Activated CD4-positive, alpha-beta T cell treated with anti-CD3 and anti-CD28 coated beads, Interleukin-10, Interleukin-2, amounts not matched to agents 100 ng/mL and 50 ng/mL, durations not matched to agents 16 hours and 8 hours (primary cell): ENCODE measurements around the gene RERE.
"Not testable (repeated sequence)": the region's sequence is repeated elsewhere in the genome, so short reads cannot be mapped to it uniquely, and the experiment has no call there.

Experiments
- DNase-seq: peaks from one replicate; pipeline ENCODE4 v3.0.0-alpha.2; 2020

Gene RERE

DNA sequence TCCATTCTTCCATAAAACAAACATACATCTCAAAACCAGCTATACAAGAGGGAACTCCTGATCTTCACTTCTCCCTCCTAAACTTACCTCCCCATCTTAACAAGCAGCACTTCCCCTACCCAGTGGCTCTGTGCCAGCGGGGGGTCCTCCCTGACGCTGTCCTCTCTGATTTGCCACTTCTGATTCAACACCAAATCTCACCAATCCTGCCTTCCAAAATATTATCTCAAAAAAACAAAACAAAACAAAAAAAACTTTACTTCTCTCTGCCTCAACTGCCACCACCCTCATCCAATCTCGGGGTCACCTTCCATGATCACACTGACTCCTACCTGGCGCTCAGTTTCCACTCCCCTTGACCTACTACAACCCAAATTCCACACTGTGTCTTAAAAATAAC, 426.7 kb downstream of the RERE start:
- no peak for DNase-seq

GRCh38 chr1:8389958-8390535, 427.4 kb downstream of the RERE start:
- DNase-seq: peak; percentile 70

DNA sequence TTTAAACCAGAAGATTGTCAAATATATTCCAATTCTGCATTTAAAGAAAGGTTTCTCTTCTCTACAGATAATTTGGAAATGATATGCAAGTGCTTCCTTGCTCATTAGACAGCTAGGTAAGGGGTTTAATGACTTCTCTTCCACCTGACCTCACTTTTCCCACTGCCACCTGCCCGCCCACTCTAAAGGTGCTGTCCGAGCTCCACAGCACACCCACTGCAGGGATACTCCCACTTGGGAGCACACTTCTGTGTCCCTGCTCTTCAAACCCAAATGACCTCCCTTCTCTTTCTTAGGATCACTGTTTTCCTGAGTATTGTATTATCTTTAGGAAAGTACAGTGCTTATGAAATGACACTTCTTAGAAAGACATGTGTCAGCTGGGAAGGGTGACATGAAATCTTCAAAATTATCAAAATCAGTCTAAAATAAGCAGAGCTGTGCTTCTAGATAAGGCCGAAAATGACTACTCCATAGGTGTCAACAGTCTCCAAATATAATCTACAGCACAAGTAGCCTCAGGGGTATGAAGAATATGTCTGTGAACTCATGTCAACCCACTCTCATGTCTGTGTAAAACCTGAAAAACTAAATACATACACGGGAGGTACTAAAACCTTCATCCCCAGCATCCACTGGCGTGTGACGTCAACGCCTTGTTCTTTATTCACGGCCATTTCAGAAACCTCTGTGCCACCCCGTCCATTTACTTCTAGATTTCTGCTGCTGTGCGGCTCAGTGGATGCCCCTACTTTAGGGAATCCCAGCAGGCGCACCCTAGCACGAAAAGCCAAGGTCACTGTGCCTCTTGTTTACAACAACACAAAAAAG, 428.5 kb downstream of the RERE start:
- no peak for DNase-seq

GRCh38 chr1:8386247-8386646, 431.2 kb downstream of the RERE start:
- no peak for DNase-seq

DNA sequence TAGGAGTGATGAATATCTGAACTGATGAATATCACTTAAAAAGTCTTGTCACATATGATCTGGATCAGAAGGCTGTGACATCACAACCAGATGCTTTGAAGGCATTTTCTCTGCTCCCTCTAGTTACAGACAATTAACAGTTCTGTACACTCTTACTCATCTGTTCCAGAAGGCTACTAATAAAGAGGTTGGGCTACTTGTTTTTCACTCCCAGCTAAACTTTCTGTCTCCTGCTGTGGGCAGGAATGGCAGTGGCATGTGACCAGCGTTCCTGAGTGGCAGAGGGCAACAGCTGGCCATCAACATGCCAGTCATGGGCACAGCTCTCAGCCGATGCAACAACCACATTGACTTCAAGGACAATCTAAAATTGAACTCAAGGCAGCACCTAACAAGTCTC, 432.9 kb downstream of the RERE start:
- DNase-seq: no peak

DNA sequence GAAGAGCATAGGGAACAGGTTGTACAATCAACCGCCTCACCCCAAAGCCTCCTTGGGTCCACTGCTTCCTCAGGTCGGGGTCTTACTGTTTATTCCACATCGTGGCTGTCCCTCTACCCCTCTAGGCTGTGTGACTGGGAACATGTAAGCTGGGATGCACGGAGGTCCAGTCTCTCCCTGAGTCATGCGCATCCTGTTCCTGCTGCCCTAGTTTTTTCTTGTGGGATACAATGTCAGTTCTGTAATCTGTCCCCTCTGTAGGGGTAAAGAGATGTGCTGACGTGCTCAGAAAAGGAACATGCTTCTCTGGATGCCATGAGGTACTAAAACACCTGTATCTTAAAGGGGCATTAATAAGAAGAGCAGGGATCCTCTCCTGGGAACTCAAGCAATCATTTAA, 433.4 kb downstream of the RERE start:
- no peak for DNase-seq

DNA sequence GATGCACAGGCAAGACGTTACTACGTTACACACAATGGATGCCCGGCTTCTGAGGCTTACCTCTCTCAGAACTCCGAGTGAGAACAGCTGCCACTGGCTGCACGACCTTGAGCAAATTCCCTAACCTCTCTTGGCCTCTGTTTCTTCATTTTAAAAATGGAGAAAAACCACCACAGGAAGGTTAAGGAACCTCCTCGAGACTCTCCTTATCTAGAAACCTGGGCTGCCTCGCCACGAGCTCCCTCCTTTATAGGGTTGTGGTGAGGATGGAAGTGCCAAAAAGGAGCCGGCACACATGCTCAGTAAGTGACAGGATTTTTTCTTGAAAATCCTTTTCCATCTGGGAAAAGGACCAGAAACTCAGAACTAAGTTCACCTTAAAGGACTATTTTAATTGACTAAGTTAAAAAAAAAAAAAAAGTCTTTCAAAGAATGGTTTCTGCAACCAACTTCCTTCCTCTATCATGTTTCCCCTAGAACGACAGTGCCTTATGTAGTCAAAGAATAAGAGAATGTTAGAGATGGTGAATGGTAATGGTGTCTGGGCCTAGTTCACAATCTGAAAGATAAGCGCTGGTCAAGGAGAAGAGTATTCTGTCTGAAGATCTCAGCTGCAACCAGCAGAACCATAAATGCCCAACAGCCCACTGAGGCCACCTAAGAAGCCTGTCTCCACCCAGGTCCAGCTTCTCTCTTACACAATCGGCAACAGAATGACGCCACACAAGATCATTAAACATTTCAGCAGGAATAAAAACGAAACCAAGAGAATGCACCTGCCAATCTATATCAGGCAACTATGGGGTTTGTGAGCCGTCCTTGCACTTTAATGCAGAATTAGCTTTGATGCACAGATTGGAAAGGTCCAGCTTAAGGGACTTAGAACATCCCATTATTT, 434.6 kb downstream of the RERE start:
- DNase-seq: no peak

- DNase-seq: no peak
Measured at GRCh38 chr1:8382051-8382505, 435.4 kb downstream of the RERE start.

- no peak for DNase-seq
Measured at GRCh38 chr1:8381618-8382017, 435.8 kb downstream of the RERE start.

- not testable (repeated sequence) for DNase-seq
Measured at GRCh38 chr1:8380310-8380709, 437.1 kb downstream of the RERE start.

DNA sequence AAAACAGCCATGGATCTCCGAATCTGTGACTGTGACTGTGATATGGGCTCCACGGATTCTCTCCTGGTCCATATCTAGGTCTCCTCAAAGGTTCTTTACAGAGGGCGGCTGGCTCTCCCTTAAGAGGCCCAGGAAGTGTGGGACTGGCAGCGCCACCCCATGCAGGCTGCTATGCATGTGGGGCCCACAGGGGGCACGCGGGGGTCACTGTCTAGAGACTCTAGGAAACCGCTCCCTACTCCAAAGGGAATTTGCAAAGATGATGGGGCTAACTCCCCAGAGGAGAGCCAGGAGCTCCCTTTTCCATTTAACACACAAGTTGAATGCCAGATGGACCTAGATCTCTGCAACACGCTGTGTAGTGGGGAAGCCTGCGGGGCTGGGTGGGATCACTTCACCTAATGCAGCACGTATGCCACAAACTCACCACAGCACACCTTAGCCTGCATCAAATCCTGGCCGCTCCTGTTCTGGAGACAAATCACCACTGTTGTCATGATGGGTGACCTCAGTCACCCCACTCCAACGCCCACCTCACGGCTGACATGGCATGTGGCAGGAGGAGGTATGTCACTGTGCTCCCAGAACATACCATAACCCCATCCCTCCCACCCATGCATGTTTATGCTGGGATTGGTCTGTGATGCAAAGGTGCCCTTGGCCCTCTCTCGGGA, 437.8 kb downstream of the RERE start:
- no peak for DNase-seq

- no peak for DNase-seq
Measured at GRCh38 chr1:8378981-8379470, 438.4 kb downstream of the RERE start.

DNA sequence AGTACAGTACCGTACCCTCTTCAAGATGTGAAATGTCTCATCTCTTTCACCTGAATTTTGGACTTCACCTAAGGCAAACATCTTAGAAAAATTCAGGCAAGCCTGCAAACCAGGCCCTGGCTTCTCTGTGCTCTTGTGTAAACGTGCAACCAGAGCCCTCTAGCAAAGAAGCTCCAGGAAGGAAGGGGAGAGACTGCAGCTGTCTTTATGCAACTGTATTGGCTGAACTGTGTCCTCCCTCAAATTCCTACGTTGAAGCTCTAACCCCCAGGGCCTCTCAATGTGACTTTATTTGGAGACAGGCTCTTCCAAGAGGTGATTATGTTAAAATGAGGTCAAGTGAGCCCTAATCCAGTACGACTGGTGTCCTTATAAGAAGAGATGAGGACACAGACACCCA, 439.3 kb downstream of the RERE start:
- no peak for DNase-seq

DNA sequence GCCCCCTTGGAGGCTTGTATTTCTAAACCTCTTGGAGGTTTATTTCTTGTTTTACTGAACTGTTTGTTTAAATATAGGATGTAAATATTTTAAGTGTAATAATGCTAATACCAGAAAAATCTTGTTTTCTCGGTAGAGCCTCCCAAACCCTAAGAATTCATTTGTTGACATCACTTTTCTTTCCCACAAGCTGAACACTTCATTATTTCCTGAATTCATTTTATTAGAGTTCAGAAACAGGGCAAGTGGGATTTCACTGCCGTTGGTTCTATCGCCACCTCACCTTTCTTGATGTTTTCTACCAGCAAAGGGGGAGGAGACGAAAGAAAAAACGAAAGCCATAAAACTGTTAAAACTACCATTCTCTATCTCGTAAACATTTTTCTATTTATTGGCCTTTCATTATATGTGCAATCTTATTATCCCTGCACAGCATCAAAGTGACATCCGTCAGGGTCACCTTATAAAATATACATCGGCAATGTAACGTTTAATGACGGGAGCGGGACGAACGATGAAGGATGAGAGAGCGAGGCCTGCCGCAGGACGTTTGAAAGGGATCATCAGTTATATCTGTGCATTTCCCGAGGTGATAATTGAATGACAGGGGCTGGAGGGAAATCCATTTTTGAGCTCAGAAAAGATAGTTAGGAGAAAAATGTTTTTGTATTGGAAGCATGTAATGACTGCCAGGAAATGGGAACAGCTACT, 440.0 kb downstream of the RERE start:
- no peak for DNase-seq

DNA sequence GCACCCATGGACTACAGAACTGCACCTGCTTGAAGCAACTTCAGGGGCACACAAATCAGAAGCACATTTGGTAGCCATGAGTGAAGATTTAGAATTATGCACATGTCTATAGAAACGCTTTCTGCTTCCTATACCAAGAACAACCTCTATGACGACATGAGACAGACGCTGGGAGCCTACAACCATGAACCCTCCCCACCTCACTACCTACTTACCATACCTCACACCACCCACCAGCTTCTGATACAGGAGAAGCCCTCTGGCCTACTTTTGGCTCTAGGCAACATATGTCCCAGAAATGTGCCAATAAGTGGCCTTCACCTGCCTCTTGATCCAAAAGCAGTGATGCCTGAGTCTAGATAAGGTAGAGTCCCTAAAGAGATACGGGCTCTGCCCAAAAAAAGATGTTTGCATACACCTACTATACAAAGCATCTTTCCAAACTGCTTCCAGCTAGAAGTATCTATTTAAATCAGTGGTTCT, 441.0 kb downstream of the RERE start:
- no peak for DNase-seq

- peak; percentile 32 for DNase-seq
Measured at GRCh38 chr1:8374812-8375211, 442.6 kb downstream of the RERE start.

DNA sequence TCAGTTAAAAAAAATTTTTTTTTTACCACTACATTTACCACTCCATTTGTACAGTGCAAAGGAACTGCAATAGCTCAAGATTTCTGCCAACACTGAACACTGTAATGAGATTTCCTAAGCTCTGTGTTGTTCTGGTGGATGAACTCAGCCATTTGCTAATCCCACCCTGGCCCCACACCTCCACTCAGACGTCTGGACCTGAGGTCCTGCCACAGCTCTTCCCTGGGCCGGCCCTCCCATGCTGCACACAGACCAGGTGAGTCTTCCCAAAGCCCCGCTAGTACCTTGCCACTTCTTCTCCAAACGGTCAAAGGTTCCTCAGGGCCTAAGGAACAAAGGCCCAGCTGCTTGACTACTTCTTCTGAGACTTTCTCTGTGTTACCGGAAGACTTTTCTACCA, 443.1 kb downstream of the RERE start:
- DNase-seq: no peak

DNA sequence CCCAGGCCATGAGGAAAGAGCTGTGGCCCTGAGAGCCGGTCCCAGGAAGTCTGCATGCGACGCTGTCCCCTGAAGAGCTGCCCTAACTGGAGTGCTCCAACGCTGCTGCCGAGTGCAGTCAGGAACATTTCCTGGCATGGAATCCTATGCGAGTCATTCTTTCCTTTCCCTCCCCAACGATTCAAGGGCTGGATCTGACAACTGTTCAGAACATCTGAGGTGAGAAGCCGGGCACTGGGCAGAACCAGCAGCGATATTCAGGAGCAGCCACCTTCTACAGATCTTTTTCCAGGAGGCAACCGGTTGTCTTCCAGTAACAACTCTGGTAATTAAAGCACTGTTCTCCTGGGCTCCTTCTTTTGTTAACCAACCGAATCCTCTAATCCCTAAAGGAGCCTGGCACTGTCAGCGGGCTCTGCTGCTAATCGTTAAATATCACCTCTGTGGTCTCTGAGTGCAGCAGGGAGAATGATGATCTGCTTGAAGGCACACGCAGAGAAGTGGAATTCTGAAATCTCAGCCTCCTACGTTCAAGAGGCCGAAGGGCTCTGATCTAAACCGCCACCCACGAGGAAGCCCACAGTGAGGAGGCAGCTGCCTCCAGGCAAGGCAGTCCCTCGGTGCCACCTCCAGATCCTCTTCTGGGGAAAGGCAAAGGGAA, 443.7 kb downstream of the RERE start:
- no peak for DNase-seq

GRCh38 chr1:8373125-8373524, 444.3 kb downstream of the RERE start:
- no peak for DNase-seq

DNA sequence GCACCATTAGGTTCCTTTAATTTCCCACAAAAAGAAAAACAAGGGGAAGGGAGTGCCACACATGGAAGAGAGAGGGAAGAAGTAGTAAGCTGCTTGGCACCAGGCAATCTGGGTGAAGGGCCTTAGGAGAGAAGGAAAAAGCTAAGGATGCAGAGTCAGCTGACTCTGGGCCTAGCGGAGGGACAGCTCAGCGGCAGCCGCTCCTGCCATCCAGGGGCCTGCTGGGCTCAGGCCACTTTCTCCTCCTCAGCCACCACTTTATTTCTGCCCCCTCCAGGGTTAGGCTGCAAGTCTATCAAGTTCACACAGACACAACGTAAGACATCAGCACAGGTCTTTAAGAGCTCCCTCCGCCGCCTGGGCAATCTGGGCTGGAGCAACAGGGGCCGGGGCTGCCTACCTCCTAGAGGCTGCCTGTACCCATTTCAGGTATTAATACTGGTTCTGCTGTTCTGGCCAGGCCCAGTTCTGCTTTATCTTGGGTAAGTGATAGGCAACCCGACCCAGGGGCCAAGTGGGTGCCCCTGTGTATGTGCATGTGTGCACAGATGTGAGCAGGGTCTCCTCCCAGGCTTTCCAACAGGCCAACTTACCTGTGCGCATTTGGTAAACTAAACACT, 446.0 kb downstream of the RERE start:
- no peak for DNase-seq

DNA sequence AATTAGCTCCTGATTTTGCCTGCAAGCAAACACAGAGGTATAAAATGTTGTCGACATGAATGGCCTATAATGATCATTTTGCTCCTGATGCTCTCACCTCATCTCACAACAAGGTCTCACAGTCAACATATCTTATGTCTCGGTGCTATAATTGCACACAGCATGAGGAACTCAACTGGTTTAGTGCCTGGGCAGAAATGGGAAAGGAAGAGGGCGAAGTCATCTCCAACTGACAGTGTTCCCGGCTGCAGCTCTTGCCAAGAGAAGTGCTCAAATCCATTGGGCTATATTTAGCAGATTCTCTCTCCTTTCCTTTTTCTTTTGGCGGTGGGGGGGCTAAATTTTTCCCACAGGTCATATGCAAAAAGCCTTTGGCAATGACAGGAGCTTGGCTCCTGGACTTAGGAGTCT, 446.5 kb downstream of the RERE start:
- DNase-seq: no peak
